ENCODE data around the gene CTSW. TPM values are rescaled to one million over a fixed set of nuclear protein-coding genes. Genes with fewer than 3 reads are reported as not detected.
"Not testable (repeated sequence)": the region's sequence is repeated elsewhere in the genome, so short reads cannot be mapped to it uniquely, and the experiment has no call there.

CTSW gene
- total and polyA plus RNA-seq, 4 donors = 0.20 to 0.96 (median 0.45) TPM

GRCh38 chr11:65885231-65885630 is 5.6 kb downstream of the CTSW start:
- Histone ChIP-seq H3K4me1 (ENCODE audit: control insufficient read depth, insufficient read depth, low read length) (peaks cover 40% of the 10 kb centered on the region), H3K27me3 (ENCODE audit: control insufficient read depth, insufficient read depth, low read length) (no peaks in the 10 kb centered on the region), H3K27ac (ENCODE audit: low read depth, low read length) (no peak overlapping the region), H3K9me3 (ENCODE audit: control insufficient read depth, insufficient read depth, low read length) (no peaks in the 10 kb centered on the region), H3K36me3 (ENCODE audit: control insufficient read depth, insufficient read depth, low read length) (peaks cover 65% of the 10 kb centered on the region), H3K4me3 (ENCODE audit: low read depth, low read length) (no peak overlapping the region)
- 92% methylated on average over 7 of the region's 7 CpGs for WGBS (ENCODE audit: insufficient coverage)
- DNase-seq (ENCODE audit: low read depth in 4 of 6, low spot score in 6 of 6) = no peak

- H3K9me3 ChIP-seq (ENCODE audit: control insufficient read depth, insufficient read depth, low read length) = no peaks in the 10 kb centered on the region
- no peak overlapping the region for H3K4me3 ChIP-seq (ENCODE audit: low read depth, low read length)
- no peak overlapping the region for H3K27ac ChIP-seq (ENCODE audit: low read depth, low read length)
- H3K27me3 ChIP-seq (ENCODE audit: control insufficient read depth, insufficient read depth, low read length) = no peaks in the 10 kb centered on the region
- H3K36me3 ChIP-seq (ENCODE audit: control insufficient read depth, insufficient read depth, low read length) = peaks cover 63% of the 10 kb centered on the region
- WGBS (ENCODE audit: insufficient coverage) = 100% methylated on average over 3 of the region's 12 CpGs
- peaks cover 41% of the 10 kb centered on the region for H3K4me1 ChIP-seq (ENCODE audit: control insufficient read depth, insufficient read depth, low read length)
- no peak for DNase-seq (ENCODE audit: low read depth in 4 of 6, low spot score in 6 of 6)
Measured at GRCh38 chr11:65885808-65886536, 6.3 kb downstream of the CTSW start.

GRCh38 chr11:65886826-65887722 is 7.4 kb downstream of the CTSW start:
- Histone ChIP-seq H3K27ac (ENCODE audit: low read depth, low read length) (no peak overlapping the region), H3K27me3 (ENCODE audit: control insufficient read depth, insufficient read depth, low read length) (no peaks in the 10 kb centered on the region), H3K9me3 (ENCODE audit: control insufficient read depth, insufficient read depth, low read length) (no peaks in the 10 kb centered on the region), H3K36me3 (ENCODE audit: control insufficient read depth, insufficient read depth, low read length) (peaks cover 54% of the 10 kb centered on the region), H3K4me3 (ENCODE audit: low read depth, low read length) (peak overlapping the region; percentile 95), H3K4me1 (ENCODE audit: control insufficient read depth, insufficient read depth, low read length) (peaks cover 52% of the 10 kb centered on the region)
- DNase-seq (ENCODE audit: low read depth in 4 of 6, low spot score in 6 of 6) = no peak
- 83% methylated on average over 13 of the region's 14 CpGs for WGBS (ENCODE audit: insufficient coverage)

- Histone ChIP-seq H3K27me3 (ENCODE audit: control insufficient read depth, insufficient read depth, low read length) (no peaks in the 10 kb centered on the region), H3K36me3 (ENCODE audit: control insufficient read depth, insufficient read depth, low read length) (peaks cover 48% of the 10 kb centered on the region), H3K4me3 (ENCODE audit: low read depth, low read length) (peak overlapping the region; percentile 95), H3K27ac (ENCODE audit: low read depth, low read length) (peak overlapping the region; percentile 95), H3K4me1 (ENCODE audit: control insufficient read depth, insufficient read depth, low read length) (peaks cover 59% of the 10 kb centered on the region), H3K9me3 (ENCODE audit: control insufficient read depth, insufficient read depth, low read length) (no peaks in the 10 kb centered on the region)
- WGBS (ENCODE audit: insufficient coverage) = under 1% methylated on average over 22 of the region's 23 CpGs
- DNase-seq (ENCODE audit: low read depth in 4 of 6, low spot score in 6 of 6) = no peak
Measured at GRCh38 chr11:65887723-65888162, 8.1 kb downstream of the CTSW start.

GRCh38 chr11:65888163-65888814 is 8.7 kb downstream of the CTSW start, which contains the start of gene FIBP:
Gene FIBP (minus strand): TSS chr11:65888471. CDS start chr11:65888418, 53 bp downstream.
- no peaks in the 10 kb centered on the region for H3K27me3 ChIP-seq (ENCODE audit: control insufficient read depth, insufficient read depth, low read length)
- peak within 1 kb of the TSS; percentile 95 for H3K27ac ChIP-seq (ENCODE audit: low read depth, low read length)
- under 1% methylated on average over 57 of the region's 57 CpGs for WGBS (ENCODE audit: insufficient coverage)
- H3K36me3 ChIP-seq (ENCODE audit: control insufficient read depth, insufficient read depth, low read length) = peaks cover 42% of the 10 kb centered on the region
- DNase-seq (ENCODE audit: low read depth in 4 of 6, low spot score in 6 of 6) = peak; percentile 91 to 98 (median 93)
- peaks cover 64% of the 10 kb centered on the region for H3K4me1 ChIP-seq (ENCODE audit: control insufficient read depth, insufficient read depth, low read length)
- peak within 1 kb of the TSS; percentile 95 for H3K4me3 ChIP-seq (ENCODE audit: low read depth, low read length)
- no peaks in the 10 kb centered on the region for H3K9me3 ChIP-seq (ENCODE audit: control insufficient read depth, insufficient read depth, low read length)

GRCh38 chr11:65890324-65891218 is 10.9 kb downstream of the CTSW start, which contains the start of gene CCDC85B:
Gene CCDC85B (plus strand): TSS chr11:65890673. CDS start chr11:65890784, 111 bp downstream.
- peak; percentile 81 to 99 (median 94) for DNase-seq (ENCODE audit: low read depth in 4 of 6, low spot score in 6 of 6)
- peak within 1 kb of the TSS; percentile 60 for H3K4me3 ChIP-seq (ENCODE audit: low read depth, low read length)
- H3K9me3 ChIP-seq (ENCODE audit: control insufficient read depth, insufficient read depth, low read length) = no peaks in the 10 kb centered on the region
- under 1% methylated on average over 94 of the region's 94 CpGs for WGBS (ENCODE audit: insufficient coverage)
- H3K27ac ChIP-seq (ENCODE audit: low read depth, low read length) = peak within 1 kb of the TSS; percentile 95
- peaks cover 1% of the 10 kb centered on the region for H3K27me3 ChIP-seq (ENCODE audit: control insufficient read depth, insufficient read depth, low read length)
- peaks cover 62% of the 10 kb centered on the region for H3K4me1 ChIP-seq (ENCODE audit: control insufficient read depth, insufficient read depth, low read length)
- H3K36me3 ChIP-seq (ENCODE audit: control insufficient read depth, insufficient read depth, low read length) = peaks cover 19% of the 10 kb centered on the region

GRCh38 chr11:65891219-65892136 is 11.8 kb downstream of the CTSW start:
- Histone ChIP-seq H3K36me3 (ENCODE audit: control insufficient read depth, insufficient read depth, low read length) (peaks cover 12% of the 10 kb centered on the region), H3K4me1 (ENCODE audit: control insufficient read depth, insufficient read depth, low read length) (peaks cover 62% of the 10 kb centered on the region), H3K27me3 (ENCODE audit: control insufficient read depth, insufficient read depth, low read length) (peaks cover 5% of the 10 kb centered on the region), H3K27ac (ENCODE audit: low read depth, low read length) (peak overlapping the region; percentile 69), H3K9me3 (ENCODE audit: control insufficient read depth, insufficient read depth, low read length) (no peaks in the 10 kb centered on the region), H3K4me3 (ENCODE audit: low read depth, low read length) (peak overlapping the region; percentile 60)
- WGBS (ENCODE audit: insufficient coverage) = 3% methylated on average over 53 of the region's 57 CpGs
- DNase-seq (ENCODE audit: low read depth in 4 of 6, low spot score in 6 of 6) = peak in 1 of 6 donors; percentile 36

GRCh38 chr11:65892137-65892540 is 12.5 kb downstream of the CTSW start:
- peak overlapping the region; percentile 60 for H3K4me3 ChIP-seq (ENCODE audit: low read depth, low read length)
- WGBS (ENCODE audit: insufficient coverage) = 55% methylated on average over 5 of the region's 5 CpGs

More at GRCh38 chr11:65892137-65892540, 12.5 kb downstream of the CTSW start:
- not testable (repeated sequence) for DNase-seq (ENCODE audit: low read depth in 4 of 6, low spot score in 6 of 6); H3K9me3 ChIP-seq (ENCODE audit: control insufficient read depth, insufficient read depth, low read length); H3K36me3 ChIP-seq (ENCODE audit: control insufficient read depth, insufficient read depth, low read length)
- peak overlapping the region; percentile 69 for H3K27ac ChIP-seq (ENCODE audit: low read depth, low read length)
- H3K4me1 ChIP-seq (ENCODE audit: control insufficient read depth, insufficient read depth, low read length) = peaks cover 58% of the 10 kb centered on the region
- H3K27me3 ChIP-seq (ENCODE audit: control insufficient read depth, insufficient read depth, low read length) = peaks cover 12% of the 10 kb centered on the region

All from spinal cord (tissue), 10 donors.